KBM-7 (cell line): ENCODE results near the gene PEX11G.
A peak's percentile ranks its signal among the peaks of the same experiment; 100 is the strongest.

Experiments used
- DNase-seq: peaks from one replicate; pipeline ENCODE4 v3.0.0-alpha.2; 2015
- in situ Hi-C: fragments of 300-500 bp; cut with MboI; formaldehyde crosslinking; loops from 2 replicates; pipeline ENCODE4 v1.14.3; 2020; ENCODE audit warnings: low sequenced_read_pairs, low pct_unique_long_range_greater_than_20kb, mixed read lengths

PEX11G gene

GRCh38 chr19:7522072-7522922 is 33.5 kb upstream of the PEX11G start, which contains the start of gene MCOLN1:
TSS of gene MCOLN1 (plus strand) at chr19:7522624. CDS start at chr19:7522751, 127 bp downstream.
- DNase-seq: peak; percentile 97
- in situ Hi-C loops: no loop called here

DNA sequence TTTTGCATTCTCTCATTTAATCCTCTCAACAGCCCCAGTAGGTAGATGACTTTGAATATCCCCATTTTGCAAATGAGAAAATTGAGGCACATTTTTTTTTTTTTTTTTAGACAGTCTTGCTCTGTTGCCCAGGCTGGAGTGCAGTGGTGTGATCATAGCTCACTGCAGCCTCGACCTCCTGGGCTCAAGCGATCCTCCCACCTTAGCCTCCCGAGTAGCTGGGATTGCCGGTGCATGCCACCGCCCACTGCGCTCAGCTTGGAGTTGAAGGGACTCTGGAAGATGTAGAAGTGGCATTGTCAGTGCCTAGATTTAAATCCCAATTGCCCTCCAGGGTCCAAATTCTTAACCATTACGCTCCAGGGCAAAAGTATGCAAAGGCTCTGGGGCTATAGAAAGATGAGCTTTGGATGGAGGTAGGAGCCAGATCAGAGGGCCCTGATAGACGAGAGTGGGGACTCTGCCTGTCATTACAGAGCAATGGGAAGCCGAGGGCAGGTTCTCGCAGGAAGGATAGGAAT is 32.8 kb upstream of the PEX11G start:
- DNase-seq: no peak
- in situ Hi-C loops: no loop called here

- DNase-seq: no peak
- in situ Hi-C loops: no loop called here
Measured at GRCh38 chr19:7520131-7521051, 31.6 kb upstream of the PEX11G start.

GRCh38 chr19:7519361-7520130 is 30.7 kb upstream of the PEX11G start:
- DNase-seq: no peak
- in situ Hi-C loops: no loop called here

DNA sequence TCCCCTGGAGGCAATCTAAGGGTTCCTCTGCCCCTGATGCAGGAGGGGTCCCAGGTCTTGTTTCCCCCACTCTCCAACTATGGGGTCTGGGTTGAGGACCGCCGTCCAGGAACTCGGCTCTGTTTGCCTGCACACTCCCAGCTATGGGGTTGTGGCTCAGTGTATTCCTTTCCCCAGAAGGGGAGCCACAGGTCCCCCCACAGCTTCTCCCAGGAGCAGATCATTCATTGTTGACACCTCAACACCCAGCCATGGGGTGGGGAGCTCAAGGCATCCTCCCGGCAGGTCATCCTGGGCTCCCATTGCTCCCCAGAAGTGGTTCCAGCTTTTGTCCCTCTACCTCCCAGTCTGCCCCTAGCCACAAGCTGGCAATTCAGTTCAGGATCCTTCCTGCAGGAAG is 28.0 kb upstream of the PEX11G start:
- DNase-seq: no peak
- in situ Hi-C loops: no loop called here

DNA sequence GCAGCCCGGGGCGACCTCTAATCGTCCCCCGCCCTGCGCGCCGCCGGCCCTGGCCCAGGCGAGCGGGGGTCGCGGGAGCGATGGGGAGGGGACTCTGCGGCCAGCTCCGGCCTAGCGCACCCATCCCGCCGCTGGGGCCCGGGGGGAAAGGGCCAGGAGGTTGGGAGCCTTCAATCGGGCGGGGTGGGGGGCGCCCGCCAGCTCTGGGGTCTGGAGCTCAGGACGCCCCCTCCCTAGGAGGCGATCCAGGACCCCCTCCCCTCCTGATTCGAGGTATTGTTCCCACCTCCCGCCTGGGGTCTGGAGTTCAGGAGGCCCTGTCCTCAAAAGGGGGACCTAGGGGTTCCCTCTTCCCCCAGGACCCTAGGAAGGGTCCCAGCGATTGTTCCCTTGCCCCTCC is 27.5 kb upstream of the PEX11G start:
- no peak for DNase-seq
- in situ Hi-C loops: no loop called here

DNA sequence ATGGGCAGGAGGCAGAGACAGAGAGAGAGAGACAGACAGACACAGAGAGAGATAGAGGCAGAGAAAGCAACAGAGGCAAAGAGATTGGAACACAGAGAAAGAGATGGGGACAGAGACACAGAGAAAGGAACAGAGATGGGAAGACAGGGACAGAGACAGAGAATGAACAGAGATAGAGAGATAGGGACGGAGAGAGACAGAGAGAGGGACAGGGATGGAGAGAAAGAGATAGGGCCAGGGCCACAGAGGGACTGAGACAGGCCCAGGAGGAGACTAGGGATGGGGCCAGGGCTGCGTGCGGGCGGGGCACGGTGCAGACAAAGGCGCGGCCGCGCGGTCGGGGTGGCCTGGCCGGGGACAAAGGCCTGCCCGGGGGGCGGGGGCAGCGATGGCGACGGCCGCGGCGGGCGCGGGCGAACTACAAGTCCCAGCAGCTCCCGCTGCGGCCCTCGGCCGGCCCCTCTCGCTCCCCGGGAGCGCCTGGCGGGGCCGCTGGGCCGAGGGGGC is 26.9 kb upstream of the PEX11G start, which contains the start of gene ZNF358:
Gene ZNF358, plus strand, starts transcription at position 459 of the 507 bp plus-strand sequence. CDS start 3,140 bp downstream, outside the sequence.
- no peak for DNase-seq
- in situ Hi-C loops: no loop called here

GRCh38 chr19:7515110-7515644 is 26.3 kb upstream of the PEX11G start:
- in situ Hi-C loops: no loop called here
- no peak for DNase-seq

- in situ Hi-C loops: no loop called here
- no peak for DNase-seq
Measured at GRCh38 chr19:7513809-7514642, 25.2 kb upstream of the PEX11G start.

- DNase-seq: no peak
- in situ Hi-C loops: no loop called here
Measured at GRCh38 chr19:7512400-7512851, 23.6 kb upstream of the PEX11G start.

GRCh38 chr19:7509625-7510024 is 20.8 kb upstream of the PEX11G start:
- no peak for DNase-seq
- in situ Hi-C loops: no loop called here

DNA sequence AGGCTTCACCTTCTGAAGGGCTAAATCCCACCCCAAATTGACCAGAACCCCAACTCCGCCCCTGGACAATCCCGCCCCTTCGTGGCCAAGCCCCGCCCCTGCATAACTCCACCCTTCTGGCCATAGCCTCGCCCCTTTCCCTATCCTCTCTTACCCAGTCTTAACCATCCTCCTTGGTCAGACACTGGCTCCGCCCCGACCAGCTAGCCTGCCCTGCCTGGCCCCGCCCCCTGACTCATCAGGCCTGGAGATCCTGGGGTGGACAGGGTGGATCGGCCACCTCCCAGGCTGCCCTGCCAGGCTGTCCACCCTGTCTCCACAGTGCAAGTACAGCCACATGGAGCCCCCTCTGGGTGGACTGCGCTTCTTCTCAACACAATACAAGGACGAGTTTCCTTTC is 19.0 kb upstream of the PEX11G start:
- peak; percentile 40 for DNase-seq
- in situ Hi-C loops: no loop called here

GRCh38 chr19:7506385-7507328 is 17.8 kb upstream of the PEX11G start:
- DNase-seq: peak; percentile 96
- in situ Hi-C loops: no loop called here

DNA sequence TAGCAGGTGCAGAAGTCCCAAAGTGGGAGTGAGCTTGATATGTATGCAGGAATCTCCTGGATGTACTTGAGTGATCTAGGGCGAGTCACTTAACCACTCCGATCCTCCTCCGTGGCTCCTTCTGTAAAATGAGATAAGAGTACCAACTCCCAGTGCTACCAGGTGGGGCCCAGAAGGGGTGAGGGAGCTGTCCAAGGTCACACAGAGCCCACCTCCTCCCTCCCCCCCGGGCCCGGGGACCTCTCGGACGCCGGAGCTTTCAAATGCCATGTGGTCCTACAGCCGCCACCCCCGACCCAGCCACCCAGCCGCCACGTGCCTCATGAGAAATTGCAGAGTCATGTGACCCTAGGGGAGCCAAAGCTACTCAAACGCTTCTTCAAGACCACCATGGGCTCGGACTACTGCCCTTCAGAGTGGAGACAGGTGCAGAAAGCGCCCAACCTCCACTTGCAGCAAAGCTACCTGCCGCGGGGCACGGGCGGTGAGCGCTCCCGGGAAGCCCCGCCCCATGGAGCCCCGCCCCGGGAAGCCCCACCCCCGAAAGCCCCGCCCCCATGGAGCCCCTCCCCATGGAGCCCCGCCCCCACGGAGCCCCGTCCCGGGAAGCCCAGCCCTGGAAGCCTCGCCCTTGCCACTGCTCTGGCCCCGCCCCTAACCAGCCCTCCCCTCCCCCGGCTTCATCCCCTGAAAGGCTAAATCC is 17.0 kb upstream of the PEX11G start:
- in situ Hi-C loops: no loop called here
- DNase-seq: peak; percentile 65

DNA sequence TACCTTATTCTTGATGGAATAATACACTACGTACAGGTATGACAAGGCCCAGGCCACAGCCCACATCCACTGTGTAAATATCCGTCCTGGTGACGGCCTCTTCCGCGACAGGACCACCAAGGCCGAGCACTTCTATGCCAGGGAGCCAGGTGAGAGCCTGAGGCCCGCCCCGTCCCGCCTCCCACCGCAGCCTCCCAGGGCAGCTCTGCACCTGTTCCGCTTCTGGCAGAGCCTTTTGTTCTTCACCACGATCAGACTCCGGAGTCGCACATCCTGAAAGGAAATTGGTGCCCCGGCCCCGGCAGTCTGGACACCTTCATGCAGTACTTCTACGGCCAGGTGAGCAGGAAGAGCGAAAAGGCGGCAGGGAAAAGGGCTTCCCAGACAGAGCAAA is 16.4 kb upstream of the PEX11G start:
- in situ Hi-C loops: no loop called here
- DNase-seq: no peak

- DNase-seq: no peak
- in situ Hi-C loops: no loop called here
Measured at GRCh38 chr19:7504684-7505083, 15.8 kb upstream of the PEX11G start.
